Measurements from ENCODE around the gene ANKRD30B. TPM values are rescaled to one million over a fixed set of nuclear protein-coding genes. Genes with fewer than 3 reads are reported as not detected.
"Not testable (repeated sequence)": the region's sequence is repeated elsewhere in the genome, so short reads cannot be mapped to it uniquely, and the experiment has no call there.

ANKRD30B gene
- total and polyA plus RNA-seq, 2 donors (not counting 3 experiments of a cell fraction or from before 2014, with no cell fraction given), result not detected

DNA sequence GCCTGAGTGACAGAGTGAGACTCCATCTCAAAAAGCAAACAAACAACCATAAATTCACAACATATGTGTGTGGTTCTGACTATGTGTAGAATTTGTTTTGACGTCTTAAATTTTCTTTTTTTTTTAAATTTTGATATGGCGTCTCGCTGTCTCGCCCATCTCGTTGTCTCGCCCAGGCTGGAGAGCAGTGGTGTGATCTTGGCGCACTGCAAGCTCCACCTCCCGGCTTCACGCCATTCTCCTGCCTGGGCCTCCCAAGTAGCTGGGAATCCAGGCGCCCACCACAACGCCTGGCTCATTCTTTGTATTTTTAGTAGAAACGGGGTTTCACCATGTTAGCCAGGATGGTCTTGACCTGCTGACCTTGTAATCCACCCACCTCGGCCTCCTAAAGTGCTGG, 63.1 kb downstream of the ANKRD30B start:
- DNase-seq (ENCODE audit: low read depth, low spot score); H3K36me3 ChIP-seq (ENCODE audit: control insufficient read depth in 2 of 2, extremely low read depth in 1 of 2, insufficient read depth in 2 of 2, low read length in 2 of 2); H3K27ac ChIP-seq (ENCODE audit: insufficient read depth, low read depth, low read length); H3K4me2 ChIP-seq (ENCODE audit: insufficient read depth, low read length); H2AFZ ChIP-seq (ENCODE audit: low read depth, low read length); intact Hi-C loops (cut with micrococcal nuclease); FAIRE-seq; H3K9me3 ChIP-seq (replicated peaks; ENCODE audit: control insufficient read depth, insufficient read depth, low read length); H3K79me2 ChIP-seq (ENCODE audit: control insufficient read depth, insufficient read depth, low read length); POLR2A ChIA-PET; H3K27me3 ChIP-seq (ENCODE audit: control insufficient read depth in 2 of 2, insufficient read depth in 2 of 2, low read length in 2 of 2); CTCF ChIA-PET; H3K9ac ChIP-seq (replicated peaks; ENCODE audit: extremely low read depth, insufficient read depth, low read length); dilution Hi-C loops (cut with MboI; ENCODE audit: extremely low pct_ligation_motif_present, low sequenced_read_pairs); H3K4me3 ChIP-seq (replicated peaks in 1 of 3; ENCODE audit: insufficient read depth in 1 of 3, low read depth in 1 of 3, low read length in 3 of 3); H4K20me1 ChIP-seq (replicated peaks; ENCODE audit: control insufficient read depth, extremely low read depth, insufficient read depth, low read length); H3K4me1 ChIP-seq (ENCODE audit: control insufficient read depth, extremely low read depth, insufficient read depth, low read length); H3K9me1 ChIP-seq (replicated peaks; ENCODE audit: control insufficient read depth, extremely low read depth, insufficient read depth, low read length); BruUV-seq (replicated peaks): not testable (repeated sequence)

DNA sequence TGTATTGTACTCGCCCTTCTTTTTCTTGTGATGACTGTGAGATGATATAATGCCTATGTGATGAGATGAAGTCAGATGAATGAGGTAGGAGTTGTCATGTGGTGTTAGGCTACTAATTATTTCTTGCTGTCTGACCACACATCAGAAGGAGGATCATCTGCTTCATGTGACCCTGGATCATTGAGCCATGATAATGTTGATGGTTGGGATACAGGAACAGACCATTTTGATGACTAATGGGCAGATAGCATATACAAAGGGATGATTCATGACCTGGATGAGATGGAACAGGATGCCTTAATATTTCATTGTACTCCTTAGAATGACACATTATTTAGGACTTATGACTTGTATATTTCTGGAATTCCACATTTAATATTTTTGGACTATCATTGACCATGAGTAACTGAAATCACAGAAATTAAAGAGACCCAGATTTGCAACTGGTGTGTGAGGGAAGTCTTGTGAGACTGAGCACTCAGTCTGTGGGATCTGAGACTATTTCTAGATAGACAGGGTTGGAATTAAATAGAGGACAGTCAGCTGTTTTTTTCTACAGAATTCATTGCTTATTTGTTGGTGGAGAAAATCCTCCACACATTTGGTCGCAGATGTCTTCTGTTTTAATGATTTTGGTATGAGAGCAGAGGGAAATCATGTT, 79.1 kb downstream of the ANKRD30B start:
- BruUV-seq (replicated peaks); H3K4me1 ChIP-seq (ENCODE audit: control insufficient read depth, extremely low read depth, insufficient read depth, low read length); H2AFZ ChIP-seq (ENCODE audit: low read depth, low read length); H3K36me3 ChIP-seq (ENCODE audit: control insufficient read depth in 2 of 2, extremely low read depth in 1 of 2, insufficient read depth in 2 of 2, low read length in 2 of 2); intact Hi-C loops (cut with micrococcal nuclease); H3K4me3 ChIP-seq (replicated peaks in 1 of 3; ENCODE audit: insufficient read depth in 1 of 3, low read depth in 1 of 3, low read length in 3 of 3); H3K9ac ChIP-seq (replicated peaks; ENCODE audit: extremely low read depth, insufficient read depth, low read length); H3K79me2 ChIP-seq (ENCODE audit: control insufficient read depth, insufficient read depth, low read length); H3K9me3 ChIP-seq (replicated peaks; ENCODE audit: control insufficient read depth, insufficient read depth, low read length); POLR2A ChIA-PET; H3K4me2 ChIP-seq (ENCODE audit: insufficient read depth, low read length); H3K27ac ChIP-seq (ENCODE audit: insufficient read depth, low read depth, low read length); DNase-seq (ENCODE audit: low read depth, low spot score); H3K9me1 ChIP-seq (replicated peaks; ENCODE audit: control insufficient read depth, extremely low read depth, insufficient read depth, low read length); FAIRE-seq; dilution Hi-C loops (cut with MboI; ENCODE audit: extremely low pct_ligation_motif_present, low sequenced_read_pairs); CTCF ChIA-PET; H4K20me1 ChIP-seq (replicated peaks; ENCODE audit: control insufficient read depth, extremely low read depth, insufficient read depth, low read length); H3K27me3 ChIP-seq (ENCODE audit: control insufficient read depth in 2 of 2, insufficient read depth in 2 of 2, low read length in 2 of 2): not testable (repeated sequence)

DNA sequence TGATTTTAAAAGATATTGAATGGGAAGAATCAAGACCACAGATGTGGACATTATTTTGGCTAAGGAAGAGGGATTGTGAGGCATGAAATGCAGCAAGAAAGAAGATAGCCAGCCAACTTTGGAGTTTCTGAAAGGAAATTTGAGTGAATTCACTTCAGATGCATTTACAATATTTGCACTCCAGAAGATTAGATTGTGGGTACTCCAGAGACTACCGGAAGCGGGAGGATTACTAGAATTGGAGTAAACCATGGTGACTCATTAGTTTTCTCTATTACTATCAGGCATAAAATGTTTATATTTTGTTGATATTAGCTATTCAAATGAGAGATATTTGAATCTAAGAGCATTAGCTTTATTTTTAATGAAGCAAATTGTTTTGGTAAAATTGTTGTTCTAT, 93.6 kb downstream of the ANKRD30B start:
- POLR2A ChIA-PET; CTCF ChIA-PET; dilution Hi-C loops (cut with MboI; ENCODE audit: extremely low pct_ligation_motif_present, low sequenced_read_pairs); H2AFZ ChIP-seq (ENCODE audit: low read depth, low read length); H4K20me1 ChIP-seq (replicated peaks; ENCODE audit: control insufficient read depth, extremely low read depth, insufficient read depth, low read length); intact Hi-C loops (cut with micrococcal nuclease); H3K79me2 ChIP-seq (ENCODE audit: control insufficient read depth, insufficient read depth, low read length); H3K9ac ChIP-seq (replicated peaks; ENCODE audit: extremely low read depth, insufficient read depth, low read length); H3K36me3 ChIP-seq (ENCODE audit: control insufficient read depth in 2 of 2, extremely low read depth in 1 of 2, insufficient read depth in 2 of 2, low read length in 2 of 2); H3K4me2 ChIP-seq (ENCODE audit: insufficient read depth, low read length); H3K27ac ChIP-seq (ENCODE audit: insufficient read depth, low read depth, low read length); H3K4me1 ChIP-seq (ENCODE audit: control insufficient read depth, extremely low read depth, insufficient read depth, low read length); H3K4me3 ChIP-seq (replicated peaks in 1 of 3; ENCODE audit: insufficient read depth in 1 of 3, low read depth in 1 of 3, low read length in 3 of 3); FAIRE-seq; H3K9me1 ChIP-seq (replicated peaks; ENCODE audit: control insufficient read depth, extremely low read depth, insufficient read depth, low read length); DNase-seq (ENCODE audit: low read depth, low spot score); H3K9me3 ChIP-seq (replicated peaks; ENCODE audit: control insufficient read depth, insufficient read depth, low read length); BruUV-seq (replicated peaks); H3K27me3 ChIP-seq (ENCODE audit: control insufficient read depth in 2 of 2, insufficient read depth in 2 of 2, low read length in 2 of 2): not testable (repeated sequence)

DNA sequence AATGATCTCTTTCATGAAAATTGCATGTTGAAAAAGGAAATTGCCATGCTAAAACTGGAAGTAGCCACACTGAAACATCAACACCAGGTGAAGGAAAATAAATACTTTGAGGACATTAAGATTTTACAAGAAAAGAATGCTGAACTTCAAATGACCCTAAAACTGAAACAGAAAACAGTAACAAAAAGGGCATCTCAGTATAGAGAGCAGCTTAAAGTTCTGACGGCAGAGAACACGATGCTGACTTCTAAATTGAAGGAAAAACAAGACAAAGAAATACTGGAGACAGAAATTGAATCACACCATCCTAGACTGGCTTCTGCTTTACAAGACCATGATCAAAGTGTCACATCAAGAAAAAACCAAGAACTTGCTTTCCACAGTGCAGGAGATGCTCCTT, 103.6 kb downstream of the ANKRD30B start:
- H3K79me2 ChIP-seq (ENCODE audit: control insufficient read depth, insufficient read depth, low read length); H3K27me3 ChIP-seq (ENCODE audit: control insufficient read depth in 2 of 2, insufficient read depth in 2 of 2, low read length in 2 of 2); H3K4me2 ChIP-seq (ENCODE audit: insufficient read depth, low read length); H3K36me3 ChIP-seq (ENCODE audit: control insufficient read depth in 2 of 2, extremely low read depth in 1 of 2, insufficient read depth in 2 of 2, low read length in 2 of 2); H4K20me1 ChIP-seq (replicated peaks; ENCODE audit: control insufficient read depth, extremely low read depth, insufficient read depth, low read length); BruUV-seq (replicated peaks); H3K9me1 ChIP-seq (replicated peaks; ENCODE audit: control insufficient read depth, extremely low read depth, insufficient read depth, low read length); CTCF ChIA-PET; FAIRE-seq; DNase-seq (ENCODE audit: low read depth, low spot score); intact Hi-C loops (cut with micrococcal nuclease); H2AFZ ChIP-seq (ENCODE audit: low read depth, low read length); H3K4me1 ChIP-seq (ENCODE audit: control insufficient read depth, extremely low read depth, insufficient read depth, low read length); H3K9ac ChIP-seq (replicated peaks; ENCODE audit: extremely low read depth, insufficient read depth, low read length); POLR2A ChIA-PET; H3K4me3 ChIP-seq (replicated peaks in 1 of 3; ENCODE audit: insufficient read depth in 1 of 3, low read depth in 1 of 3, low read length in 3 of 3); H3K27ac ChIP-seq (ENCODE audit: insufficient read depth, low read depth, low read length); H3K9me3 ChIP-seq (replicated peaks; ENCODE audit: control insufficient read depth, insufficient read depth, low read length); dilution Hi-C loops (cut with MboI; ENCODE audit: extremely low pct_ligation_motif_present, low sequenced_read_pairs): not testable (repeated sequence)

All from endothelial cell of umbilical vein (primary cell).